H9 (cell line): Measurements from ENCODE around the gene YBX1. TPM values are rescaled to one million over a fixed set of nuclear protein-coding genes. Genes with fewer than 3 reads are reported as not detected.

Experiments used
- DNase-seq: peaks from one replicate; pipeline ENCODE4 v3.0.0-alpha.2; 2017
- H2AFZ ChIP-seq: one replicate; pipeline ENCODE4 v1.6.1; 2013; ENCODE audit warnings: mild to moderate bottlenecking, low read length, control low read depth, moderate library complexity
- H2AK5ac ChIP-seq: 2 replicates; pipeline ENCODE4 v1.6.1; 2013; ENCODE audit warnings: low read length, control low read depth, mixed read lengths; ENCODE audit not compliant: insufficient read length
- H2BK120ac ChIP-seq: one replicate; pipeline ENCODE4 v1.6.1; 2013; ENCODE audit warnings: low read depth, mild to moderate bottlenecking, low read length, control low read depth, inconsistent platforms; ENCODE audit not compliant: poor library complexity, severe bottlenecking
- H2BK12ac ChIP-seq: 2 replicates; pipeline ENCODE4 v1.6.1; 2013; ENCODE audit warnings: low read length, control low read depth, mixed read lengths, low read depth; ENCODE audit not compliant: insufficient read length
- H2BK15ac ChIP-seq: 2 replicates; pipeline ENCODE4 v1.6.1; 2013; ENCODE audit warnings: low read depth, low read length, control low read depth
- H2BK20ac ChIP-seq: one replicate; pipeline ENCODE4 v1.6.1; 2013; ENCODE audit warnings: low read depth, mild to moderate bottlenecking, low read length, control low read depth, inconsistent platforms; ENCODE audit not compliant: poor library complexity, severe bottlenecking
- H2BK5ac ChIP-seq: 2 replicates; pipeline ENCODE4 v1.6.1; 2013; ENCODE audit warnings: low read length, control low read depth, mixed read lengths; ENCODE audit not compliant: insufficient read length
- H3K14ac ChIP-seq: 2 replicates; pipeline ENCODE4 v1.6.1; 2013; ENCODE audit warnings: low read length, control low read depth; ENCODE audit not compliant: insufficient read depth
- H3K18ac ChIP-seq: 2 replicates; pipeline ENCODE4 v1.6.1; 2013; ENCODE audit warnings: low read depth, mild to moderate bottlenecking, mixed read lengths, low read length, control low read depth; ENCODE audit not compliant: insufficient read length
- H3K23ac ChIP-seq: 2 replicates; pipeline ENCODE4 v1.6.1; 2013; ENCODE audit warnings: low read length, control low read depth, mixed read lengths, low read depth; ENCODE audit not compliant: insufficient read length
- H3K23me2 ChIP-seq: 2 replicates; pipeline ENCODE4 v1.6.1; 2013; ENCODE audit warnings: low read depth, mild to moderate bottlenecking, mixed read lengths, low read length, control low read depth; ENCODE audit not compliant: insufficient read length, poor library complexity, severe bottlenecking
- H3K27ac ChIP-seq: 2 replicates; pipeline ENCODE4 v1.5.1; 2013; ENCODE audit warnings: low read length, control low read depth, mixed read lengths, low read depth; ENCODE audit not compliant: insufficient read length
- H3K27me3 ChIP-seq: 2 replicates; pipeline ENCODE4 v1.6.1; 2013; ENCODE audit warnings: low read length, control low read depth, inconsistent platforms; ENCODE audit not compliant: insufficient read depth
- H3K4ac ChIP-seq: 2 replicates; pipeline ENCODE4 v1.6.1; 2013; ENCODE audit warnings: low read depth, mild to moderate bottlenecking, control low read depth, inconsistent platforms, low read length, moderate library complexity
- H3K4me1 ChIP-seq: 2 replicates; pipeline ENCODE4 v1.6.1; 2013; ENCODE audit warnings: low read length, control low read depth, inconsistent platforms; ENCODE audit not compliant: insufficient read depth
- H3K4me2 ChIP-seq: 2 replicates; pipeline ENCODE4 v1.6.1; 2013; ENCODE audit warnings: low read length, control low read depth, mixed read lengths; ENCODE audit not compliant: insufficient read length, insufficient read depth
- H3K56ac ChIP-seq: 2 replicates; pipeline ENCODE4 v1.6.1; 2013; ENCODE audit warnings: low read depth, mild to moderate bottlenecking, mixed read lengths, low read length, control low read depth; ENCODE audit not compliant: insufficient read length
- H3K79me1 ChIP-seq: 2 replicates; pipeline ENCODE4 v1.6.1; 2013; ENCODE audit warnings: low read depth, mild to moderate bottlenecking, moderate library complexity, low read length, control low read depth, inconsistent platforms; ENCODE audit not compliant: insufficient read depth, poor library complexity, severe bottlenecking
- H3K79me2 ChIP-seq: 2 replicates; pipeline ENCODE4 v1.6.1; 2013; ENCODE audit warnings: low read length, control low read depth, inconsistent platforms; ENCODE audit not compliant: insufficient read depth
- H3K9ac ChIP-seq: 2 replicates; pipeline ENCODE4 v1.6.1; 2013; ENCODE audit warnings: low read length, control low read depth, mixed read lengths; ENCODE audit not compliant: insufficient read length; ENCODE audit errors: extremely low read depth
- H3K9me3 ChIP-seq: one replicate; pipeline ENCODE4 v1.6.1; 2013; ENCODE audit warnings: low read depth, low read length, inconsistent platforms; ENCODE audit not compliant: control insufficient read depth
- H3T11ph ChIP-seq: one replicate; pipeline ENCODE4 v1.6.1; 2013; ENCODE audit warnings: mild to moderate bottlenecking, low read length, control low read depth, inconsistent platforms
- H4K20me1 ChIP-seq: one replicate; pipeline ENCODE4 v1.6.1; 2013; ENCODE audit not compliant: control insufficient read depth, insufficient read length, insufficient read depth
- H4K5ac ChIP-seq: 2 replicates; pipeline ENCODE4 v1.6.1; 2013; ENCODE audit warnings: low read depth, mild to moderate bottlenecking, mixed read lengths, low read length, control low read depth; ENCODE audit not compliant: insufficient read length
- H4K8ac ChIP-seq: replicated peaks from 2 replicates; pipeline ENCODE4 v1.6.1; 2013; ENCODE audit warnings: low read length, control low read depth, mixed read lengths, low read depth; ENCODE audit not compliant: insufficient read length
- H4K91ac ChIP-seq: 2 replicates; pipeline ENCODE4 v1.6.1; 2013; ENCODE audit warnings: low read depth, mild to moderate bottlenecking, moderate library complexity, mixed read lengths, low read length, control low read depth; ENCODE audit not compliant: insufficient read length
- H3K27ac Mint-ChIP-seq, 3 experiments: 2 replicates in 2 of 3; 3 replicates in 1 of 3; pipeline ENCODE4 v1.8.0; 2020 to 2021; ENCODE audit warnings: mixed read lengths in 3 of 3, mild to moderate bottlenecking in 1 of 3, moderate library complexity in 1 of 3
- H3K27me3 Mint-ChIP-seq: 2 replicates; pipeline ENCODE4 v1.8.0; 2021; ENCODE audit warnings: low read depth, mild to moderate bottlenecking, moderate library complexity, mixed read lengths
- H3K36me3 Mint-ChIP-seq, 3 experiments: 2 replicates in 2 of 3; 3 replicates in 1 of 3; pipeline ENCODE4 v1.8.0; 2020 to 2021; ENCODE audit warnings: low read depth in 3 of 3, mixed read lengths in 3 of 3; ENCODE audit not compliant: insufficient read depth in 1 of 3
- H3K4me1 Mint-ChIP-seq, 2 experiments: 2 replicates each; pipeline ENCODE4 v1.8.0; 2020; ENCODE audit warnings: mixed read lengths in 2 of 2
- H3K4me3 Mint-ChIP-seq, 2 experiments: 2 replicates in 1 of 2; 3 replicates in 1 of 2; pipeline ENCODE4 v1.8.0; 2020 to 2021; ENCODE audit warnings: mild to moderate bottlenecking in 2 of 2, mixed read lengths in 2 of 2, moderate library complexity in 1 of 2
- H3K9me3 Mint-ChIP-seq, 2 experiments: 2 replicates in 1 of 2; 3 replicates in 1 of 2; pipeline ENCODE4 v1.8.0; 2020; ENCODE audit warnings: mild to moderate bottlenecking in 2 of 2, mixed read lengths in 2 of 2, moderate library complexity in 1 of 2
- CTCF ChIP-seq: fragments of 200-600 bp; sonication (generic); conservative IDR thresholded peaks from 3 replicates; pipeline ENCODE4 v1.8.0; 2021; ENCODE audit warnings: antibody characterized with exemption, mild to moderate bottlenecking
- WGBS: extraction: QIAGEN DNeasy Blood & Tissue Kit; methylation state at CpG from one replicate; pipeline ENCODE4 v1.1.7; 2013; ENCODE audit warnings: missing lambda C conversion rate, low lambda C conversion rate, mixed read lengths; ENCODE audit not compliant: insufficient read length; ENCODE audit errors: extremely low coverage; 5-methylcytosine and 5-hydroxymethylcytosine counted together
- total RNA-seq: library from RNA; stranded (reverse); gene quantifications from 2 replicates; pipeline ENCODE4 v1.2.1, GENCODE V29; 2021

Gene YBX1
- total RNA-seq, 1 experiment from 2014 or later = 1,019 TPM

DNA sequence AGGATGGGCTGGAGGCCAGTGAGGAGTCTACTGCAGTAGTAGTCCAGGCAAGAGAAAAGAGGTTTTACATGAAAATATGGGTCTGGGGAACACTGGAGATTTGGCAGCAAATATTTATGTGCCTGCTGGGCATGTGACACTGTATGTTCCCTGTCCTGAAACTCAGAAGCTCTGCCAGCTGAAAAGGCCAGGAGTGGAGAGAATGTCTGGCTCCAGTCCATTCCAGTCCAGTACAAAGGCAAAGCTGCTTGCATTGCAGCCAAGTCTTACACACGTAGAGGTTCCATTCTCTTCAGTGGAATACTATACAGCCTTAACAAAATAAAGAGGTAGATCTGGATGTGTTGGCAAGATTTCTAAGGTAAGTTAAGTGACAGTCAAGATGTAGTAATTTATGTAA is 7.5 kb upstream of the YBX1 start:
- no peak overlapping the region for H2AK5ac ChIP-seq
- no peak overlapping the region for H3K14ac ChIP-seq
- no peaks in the 10 kb centered on the region for H3K9me3 Mint-ChIP-seq
- no peak overlapping the region for H3K23ac ChIP-seq
- DNase-seq = no peak
- H3K18ac ChIP-seq = no peak overlapping the region
- no peak overlapping the region for H3T11ph ChIP-seq
- no peak overlapping the region for H4K8ac ChIP-seq
- H3K27me3 ChIP-seq = no peaks in the 10 kb centered on the region
- no peak overlapping the region for H3K4me3 Mint-ChIP-seq
- no peak overlapping the region for H3K56ac ChIP-seq
- H3K36me3 Mint-ChIP-seq = peaks cover 12 to 45% (median 32%) of the 10 kb centered on the region in 3 experiments; a peak in 6 of 7 replicates
- H3K27ac Mint-ChIP-seq = no peak overlapping the region
- H3K27ac ChIP-seq = no peak overlapping the region
- no peaks in the 10 kb centered on the region for H3K27me3 Mint-ChIP-seq
- no peak overlapping the region for H2BK20ac ChIP-seq
- H2BK5ac ChIP-seq = no peak overlapping the region
- WGBS = no CpG with 5 or more reads among the region's 1 CpG
- no peak overlapping the region for H4K5ac ChIP-seq
- no peaks in the 10 kb centered on the region for H3K9me3 ChIP-seq
- H2AFZ ChIP-seq = no peak overlapping the region
- no peak overlapping the region for H2BK120ac ChIP-seq
- H3K4ac ChIP-seq = no peak overlapping the region
- no peaks in the 10 kb centered on the region for H3K4me1 ChIP-seq
- no peaks in the 10 kb centered on the region for H3K23me2 ChIP-seq
- H2BK15ac ChIP-seq = no peak overlapping the region
- H3K4me2 ChIP-seq = no peak overlapping the region
- 0 out of 4 replicates have a peak, but pooled peaks cover 0 to under 1% of the 10 kb centered on the region in 2 experiments for H3K4me1 Mint-ChIP-seq
- H3K79me2 ChIP-seq = no peaks in the 10 kb centered on the region
- H4K91ac ChIP-seq = no peak overlapping the region
- no peak for TF ChIP-seq CTCF
- no peaks in the 10 kb centered on the region for H4K20me1 ChIP-seq
- H2BK12ac ChIP-seq = no peak overlapping the region
- no peaks in the 10 kb centered on the region for H3K79me1 ChIP-seq
- no peak overlapping the region for H3K9ac ChIP-seq
